ENCODE results near the gene PANK1. TPM values are rescaled to one million over a fixed set of nuclear protein-coding genes. Genes with fewer than 3 reads are reported as not detected.

The PANK1 gene
- total RNA-seq, 1 donor from 2014 or later = 38.0 TPM

DNA sequence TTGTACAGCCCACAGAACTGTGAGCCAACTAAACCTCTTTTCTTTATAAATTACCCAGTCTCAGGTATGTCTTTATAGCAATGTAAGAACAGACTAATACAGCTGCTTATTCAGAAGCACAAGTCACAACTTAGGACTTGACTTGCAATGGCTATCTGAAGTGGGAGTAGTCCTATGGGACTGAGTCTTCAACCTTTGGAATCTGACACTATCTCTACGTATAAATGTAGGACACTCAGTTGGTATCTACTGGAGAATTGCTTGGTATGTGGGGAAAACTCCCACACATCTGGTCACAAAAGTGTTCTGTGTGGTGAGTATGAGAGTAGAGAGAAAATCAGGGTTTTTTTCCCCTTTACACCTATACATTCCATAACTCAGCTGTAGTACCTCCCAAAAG, 12.3 kb upstream of the PANK1 start:
- H3K36me3 ChIP-seq = no peaks in the 10 kb centered on the region
- no peak overlapping the region for H2AFZ ChIP-seq (replicated peaks)
- Mint-ChIP-seq H3K9me3 (no peaks in the 10 kb centered on the region), H3K4me1 (no peaks in the 10 kb centered on the region), H3K27ac (no peak overlapping the region), H3K27me3 (ENCODE audit: insufficient read depth, low read depth) (no peaks in the 10 kb centered on the region), H3K4me3 (no peak overlapping the region), H3K36me3 (peaks cover 1% of the 10 kb centered on the region)
- no peak overlapping the region for H3K4me2 ChIP-seq
- no peaks in the 10 kb centered on the region for H3K9me3 ChIP-seq (ENCODE audit: low read depth)
- no peaks in the 10 kb centered on the region for H3K79me2 ChIP-seq (ENCODE audit: low read depth)
- H4K20me1 ChIP-seq (ENCODE audit: low read depth) = no peaks in the 10 kb centered on the region
- no peaks in the 10 kb centered on the region for H3K27me3 ChIP-seq
- H3K4me1 ChIP-seq = no peaks in the 10 kb centered on the region
- no peak for DNase-seq (ENCODE audit: low spot score)
- no peak overlapping the region for H3K9ac ChIP-seq
- no peaks in the 10 kb centered on the region for H3F3A ChIP-seq (ENCODE audit: low read depth)
- no peak overlapping the region for H3K4me3 ChIP-seq
- TF ChIP-seq CTCF (IDR thresholded peaks at IDR 0.05) = no peak
- TF ChIP-seq EZH2 (IDR thresholded peaks at IDR 0.05) = no peak
- no peak for TF ChIP-seq EZH2phosphoT487 (IDR thresholded peaks at IDR 0.05)
- no peak overlapping the region for H3K27ac ChIP-seq

DNA sequence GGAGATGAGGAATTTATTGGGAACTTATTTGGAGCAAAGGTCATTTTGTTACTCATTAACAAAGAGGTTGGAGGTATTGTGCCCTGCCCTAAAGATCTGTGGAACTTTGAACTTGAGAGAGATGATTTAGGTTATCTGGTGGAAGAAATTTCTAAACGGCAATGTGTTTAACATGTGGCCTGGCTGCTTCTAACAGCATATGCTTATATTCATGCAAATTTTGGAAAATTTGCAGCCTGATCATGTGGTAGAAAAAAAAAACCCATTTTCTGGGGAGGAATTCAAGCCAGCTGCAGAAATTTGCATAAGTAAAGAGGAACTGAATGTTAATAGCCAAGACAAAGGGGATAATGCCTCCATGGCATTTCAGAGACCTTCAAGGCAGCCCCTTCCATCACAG, 10.7 kb upstream of the PANK1 start:
- no peaks in the 10 kb centered on the region for H3K9me3 ChIP-seq (ENCODE audit: low read depth)
- no peak overlapping the region for H2AFZ ChIP-seq (replicated peaks)
- no peak overlapping the region for H3K9ac ChIP-seq
- H3K27me3 Mint-ChIP-seq (ENCODE audit: insufficient read depth, low read depth) = no peaks in the 10 kb centered on the region
- H3K27ac ChIP-seq = no peak overlapping the region
- peak overlapping the region; percentile 42 for H3K27ac Mint-ChIP-seq
- TF ChIP-seq CTCF (IDR thresholded peaks at IDR 0.05) (no peak), EZH2phosphoT487 (IDR thresholded peaks at IDR 0.05) (no peak), EZH2 (IDR thresholded peaks at IDR 0.05) (no peak)
- no peak overlapping the region for H3K4me2 ChIP-seq
- H3K27me3 ChIP-seq = no peaks in the 10 kb centered on the region
- H3K4me1 Mint-ChIP-seq = no peaks in the 10 kb centered on the region
- no peaks in the 10 kb centered on the region for H3K4me1 ChIP-seq
- H3F3A ChIP-seq (ENCODE audit: low read depth) = no peaks in the 10 kb centered on the region
- H3K36me3 Mint-ChIP-seq = peaks cover 1% of the 10 kb centered on the region
- H3K4me3 Mint-ChIP-seq = no peak overlapping the region
- DNase-seq (ENCODE audit: low spot score) = no peak
- no peaks in the 10 kb centered on the region for H4K20me1 ChIP-seq (ENCODE audit: low read depth)
- H3K36me3 ChIP-seq = no peaks in the 10 kb centered on the region
- H3K79me2 ChIP-seq (ENCODE audit: low read depth) = no peaks in the 10 kb centered on the region
- H3K9me3 Mint-ChIP-seq = no peaks in the 10 kb centered on the region
- H3K4me3 ChIP-seq = no peak overlapping the region

- no peaks in the 10 kb centered on the region for H3K4me1 ChIP-seq
- H3K4me2 ChIP-seq = no peak overlapping the region
- no peaks in the 10 kb centered on the region for H4K20me1 ChIP-seq (ENCODE audit: low read depth)
- H3K4me3 ChIP-seq = no peak overlapping the region
- H3K27me3 ChIP-seq = no peaks in the 10 kb centered on the region
- no peak for TF ChIP-seq EZH2 (IDR thresholded peaks at IDR 0.05)
- TF ChIP-seq EZH2phosphoT487 (IDR thresholded peaks at IDR 0.05) = no peak
- TF ChIP-seq CTCF (IDR thresholded peaks at IDR 0.05) = no peak
- H3K9me3 Mint-ChIP-seq = no peaks in the 10 kb centered on the region
- H3F3A ChIP-seq (ENCODE audit: low read depth) = no peaks in the 10 kb centered on the region
- H3K36me3 Mint-ChIP-seq = peaks cover 5% of the 10 kb centered on the region
- no peak overlapping the region for H3K27ac Mint-ChIP-seq
- no peak for DNase-seq (ENCODE audit: low spot score)
- no peaks in the 10 kb centered on the region for H3K79me2 ChIP-seq (ENCODE audit: low read depth)
- H2AFZ ChIP-seq (replicated peaks) = no peak overlapping the region
- H3K27me3 Mint-ChIP-seq (ENCODE audit: insufficient read depth, low read depth) = no peaks in the 10 kb centered on the region
- H3K36me3 ChIP-seq = no peaks in the 10 kb centered on the region
- no peaks in the 10 kb centered on the region for H3K4me1 Mint-ChIP-seq
- H3K4me3 Mint-ChIP-seq = no peak overlapping the region
- no peak overlapping the region for H3K27ac ChIP-seq
- no peak overlapping the region for H3K9ac ChIP-seq
- no peaks in the 10 kb centered on the region for H3K9me3 ChIP-seq (ENCODE audit: low read depth)
Observed at GRCh38 chr10:89653410-89653869, 8.4 kb upstream of the PANK1 start.
